NCI-H2196 treated with DMSO at 0.1 percent for 48 hours (cell line): ENCODE results near the gene CTNNA3.
"Not testable (repeated sequence)": the region's sequence is repeated elsewhere in the genome, so short reads cannot be mapped to it uniquely, and the experiment has no call there.

Source experiments
- DNase-seq: peaks from one replicate; lab custom pipeline; 2025; ENCODE audit not compliant: unreplicated experiment; lab: John Stamatoyannopoulos, UW

Gene CTNNA3

DNA sequence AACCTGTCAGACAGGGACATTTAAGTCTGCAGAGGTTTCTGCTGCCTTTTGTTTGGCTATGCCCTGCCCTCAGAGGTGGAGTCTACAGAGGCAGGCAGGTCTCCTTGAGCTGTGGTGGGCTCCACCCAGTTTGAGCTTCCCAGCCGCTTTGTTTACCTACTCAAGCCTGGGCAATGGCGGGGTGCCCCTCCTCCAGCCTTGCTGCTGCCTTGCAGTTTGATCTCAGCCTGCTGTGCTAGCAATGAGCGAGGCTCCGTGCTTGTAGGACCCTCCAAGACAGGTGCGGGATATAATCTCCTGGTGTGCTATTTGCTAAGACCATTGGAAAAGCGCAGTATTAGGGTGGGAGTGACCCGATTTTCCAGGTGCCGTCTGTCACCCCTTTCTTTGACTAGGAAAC, 1360.2 kb downstream of the CTNNA3 start:
- not testable (repeated sequence) for DNase-seq

GRCh38 chr10:66329147-66329546, 1366.8 kb downstream of the CTNNA3 start:
- DNase-seq: no peak

- no peak for DNase-seq
Measured at GRCh38 chr10:66326876-66327275, 1369.1 kb downstream of the CTNNA3 start.

DNA sequence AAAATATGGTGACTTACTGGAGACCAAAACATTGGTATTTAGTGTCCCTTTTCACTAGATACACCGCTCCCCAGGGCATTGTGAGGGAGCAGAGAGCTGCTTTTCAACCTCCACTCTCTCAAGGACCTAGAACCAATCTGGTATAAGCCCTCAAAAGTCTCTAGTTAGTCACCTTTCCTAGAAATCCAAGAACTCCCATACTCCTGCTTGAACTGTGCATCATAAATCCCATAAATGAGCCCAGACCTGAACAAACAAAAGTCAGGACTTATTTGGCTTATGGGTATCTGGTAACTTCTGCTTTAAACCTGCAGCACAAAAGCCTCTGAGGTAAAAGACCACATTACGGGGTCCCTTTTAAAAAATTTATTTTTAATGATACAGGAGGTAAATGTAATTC, 1373.2 kb downstream of the CTNNA3 start:
- no peak for DNase-seq

DNA sequence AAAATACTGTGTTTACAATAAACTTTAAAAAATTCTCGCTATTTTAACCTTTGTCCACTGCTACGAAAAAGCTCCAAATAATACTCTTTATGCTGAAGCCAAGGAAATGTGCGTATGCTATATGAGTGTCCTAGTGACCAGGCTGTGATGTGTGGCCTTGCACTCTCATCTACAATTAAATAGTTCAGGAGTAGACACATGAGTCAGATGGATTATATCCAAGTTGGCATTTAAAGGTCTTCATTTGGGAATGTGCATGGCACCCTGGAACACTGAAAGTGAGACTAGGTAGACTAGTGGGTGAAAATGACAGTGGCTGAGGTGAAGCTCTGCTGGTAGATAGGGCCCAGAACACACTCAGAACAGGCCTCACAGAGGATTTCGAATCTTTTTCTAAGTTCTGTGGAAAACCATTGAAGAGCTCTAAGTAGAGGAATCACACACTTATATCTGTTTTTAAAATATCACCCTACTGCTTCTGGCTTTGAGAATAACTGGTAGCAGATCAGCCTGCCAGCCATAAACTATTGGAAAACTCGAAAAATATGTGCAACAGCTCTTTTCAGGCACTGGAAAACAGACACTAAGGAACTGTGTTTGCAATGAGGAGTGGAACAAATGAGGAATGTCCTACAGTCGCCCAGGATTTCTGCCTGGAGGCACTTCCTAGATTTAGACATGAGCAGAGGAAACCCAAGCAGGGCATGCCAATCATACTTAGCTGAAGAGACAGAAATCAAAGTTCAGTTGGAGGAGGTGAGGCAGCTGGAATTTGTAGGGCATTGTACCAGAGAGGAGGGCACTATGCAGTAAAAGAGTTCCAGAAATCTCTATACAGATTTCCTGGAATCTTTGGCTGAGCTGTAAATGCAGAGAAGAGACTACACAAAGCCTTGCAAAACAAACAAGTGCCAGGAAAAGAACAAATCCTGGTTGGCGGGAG, 1374.0 kb downstream of the CTNNA3 start:
- no peak for DNase-seq

DNA sequence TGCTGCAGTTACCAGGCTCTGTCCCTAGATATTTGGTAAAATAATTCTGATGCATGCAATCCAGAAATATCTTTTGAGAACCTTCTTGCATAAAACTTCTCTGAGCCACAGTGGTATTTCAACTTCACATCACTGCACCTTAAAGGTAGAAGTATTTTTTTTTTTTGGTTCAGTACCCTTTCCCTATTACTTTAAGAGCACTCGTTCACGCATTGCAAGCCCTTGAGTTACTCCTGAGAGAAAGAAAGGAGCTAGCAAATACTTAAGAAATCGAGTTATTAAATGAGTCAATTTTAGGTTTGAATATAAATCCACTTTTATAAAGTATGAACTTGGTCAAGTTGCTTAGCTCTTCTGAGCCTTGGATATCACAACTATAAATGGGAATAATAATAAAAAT, 1377.2 kb downstream of the CTNNA3 start:
- DNase-seq: no peak

DNA sequence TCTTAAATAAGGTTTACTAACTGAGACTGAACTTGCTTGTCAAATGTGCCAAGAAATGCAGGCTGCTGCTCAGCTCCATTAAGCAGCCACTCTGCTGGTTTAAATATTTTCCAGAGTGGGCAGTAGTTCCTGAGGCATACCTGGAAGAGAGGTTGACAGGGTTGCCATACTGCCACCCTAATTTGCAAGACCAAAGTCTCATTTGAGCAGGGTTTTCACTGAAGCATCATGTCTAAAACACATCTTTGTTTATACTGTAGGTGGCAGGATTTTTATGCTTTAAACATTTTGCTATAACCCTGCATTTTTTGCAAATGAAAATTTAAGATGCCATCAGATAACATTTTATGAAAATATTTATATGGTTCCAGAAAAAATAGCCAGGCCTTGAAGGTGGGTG, 1388.2 kb downstream of the CTNNA3 start:
- no peak for DNase-seq

DNA sequence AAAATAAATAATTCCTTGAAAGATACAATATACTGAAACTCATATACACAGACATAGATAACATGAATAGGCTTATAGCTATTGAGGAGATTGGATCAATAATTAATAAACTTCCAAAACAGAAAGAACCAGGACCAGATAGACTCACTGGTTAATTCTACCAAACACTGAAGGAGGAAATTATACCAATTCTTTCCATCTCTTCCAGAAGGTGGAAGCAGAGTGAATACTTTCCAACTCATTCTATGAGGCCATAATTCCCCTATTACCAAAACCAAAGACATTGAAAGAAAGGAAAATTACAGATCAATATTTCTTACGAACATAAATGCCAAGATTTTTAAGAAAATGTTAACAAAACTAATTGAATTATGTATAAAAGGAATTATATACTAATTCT, 1394.9 kb downstream of the CTNNA3 start:
- DNase-seq: no peak

DNA sequence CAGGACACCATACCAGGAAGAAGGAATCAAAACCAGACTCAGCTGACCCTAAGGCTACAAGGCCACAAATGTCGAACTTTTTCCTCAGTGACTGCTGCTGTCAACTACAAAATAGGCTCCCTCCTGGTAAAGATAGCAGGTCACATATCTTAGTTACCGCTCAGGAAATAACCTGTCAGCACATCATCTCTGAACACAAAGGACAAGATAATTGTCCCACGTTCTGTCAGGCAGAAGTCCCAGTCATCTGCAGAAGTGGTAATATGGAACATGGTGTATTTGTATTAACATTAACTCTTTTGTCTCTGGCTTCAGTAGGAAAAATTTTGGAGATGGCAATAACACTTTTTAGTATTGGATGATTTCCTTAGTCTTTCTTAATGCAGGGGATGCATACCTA, 1400.4 kb downstream of the CTNNA3 start:
- DNase-seq: no peak

- no peak for DNase-seq
Measured at GRCh38 chr10:66294538-66294937, 1401.5 kb downstream of the CTNNA3 start.

DNA sequence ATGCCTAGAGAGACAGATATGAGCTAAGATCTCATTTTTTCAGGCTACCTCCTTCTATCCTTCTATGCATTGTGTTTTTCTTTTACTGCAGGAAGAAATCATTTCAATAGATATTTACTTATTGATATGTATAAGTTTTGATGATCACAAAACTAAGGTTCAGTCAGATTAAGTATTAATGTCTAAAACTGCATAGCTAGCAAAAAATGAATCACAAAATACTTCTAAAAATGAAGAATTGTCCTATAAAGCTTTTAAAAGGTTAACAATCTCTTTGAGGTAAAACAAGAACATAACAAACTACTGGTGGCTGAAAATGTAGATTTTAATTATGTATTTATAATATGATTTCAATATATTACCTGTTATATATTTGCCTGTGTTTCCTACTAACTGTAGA, 1403.1 kb downstream of the CTNNA3 start:
- no peak for DNase-seq

- DNase-seq: no peak
Measured at GRCh38 chr10:66292456-66292855, 1403.5 kb downstream of the CTNNA3 start.

DNA sequence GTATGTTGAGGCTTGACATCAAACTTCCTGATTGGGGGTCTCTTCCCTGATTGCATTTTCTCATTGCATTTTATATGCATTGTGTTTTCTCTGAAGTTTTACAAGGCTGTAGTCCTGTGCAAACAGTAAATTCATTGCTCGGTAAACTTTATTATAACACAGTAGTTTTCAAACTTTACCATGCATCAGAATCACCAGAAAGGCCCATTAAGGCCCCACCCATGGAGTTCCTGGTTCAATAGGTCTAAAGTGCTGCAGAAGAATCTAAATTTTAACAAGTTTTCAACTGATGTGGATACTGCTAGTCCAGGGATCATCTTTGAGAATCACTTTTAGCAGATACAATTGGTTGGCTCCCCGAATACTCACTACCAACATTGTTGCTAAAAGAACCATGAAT, 1404.9 kb downstream of the CTNNA3 start:
- DNase-seq: no peak

- DNase-seq: no peak
Measured at GRCh38 chr10:66284621-66285020, 1411.4 kb downstream of the CTNNA3 start.

DNA sequence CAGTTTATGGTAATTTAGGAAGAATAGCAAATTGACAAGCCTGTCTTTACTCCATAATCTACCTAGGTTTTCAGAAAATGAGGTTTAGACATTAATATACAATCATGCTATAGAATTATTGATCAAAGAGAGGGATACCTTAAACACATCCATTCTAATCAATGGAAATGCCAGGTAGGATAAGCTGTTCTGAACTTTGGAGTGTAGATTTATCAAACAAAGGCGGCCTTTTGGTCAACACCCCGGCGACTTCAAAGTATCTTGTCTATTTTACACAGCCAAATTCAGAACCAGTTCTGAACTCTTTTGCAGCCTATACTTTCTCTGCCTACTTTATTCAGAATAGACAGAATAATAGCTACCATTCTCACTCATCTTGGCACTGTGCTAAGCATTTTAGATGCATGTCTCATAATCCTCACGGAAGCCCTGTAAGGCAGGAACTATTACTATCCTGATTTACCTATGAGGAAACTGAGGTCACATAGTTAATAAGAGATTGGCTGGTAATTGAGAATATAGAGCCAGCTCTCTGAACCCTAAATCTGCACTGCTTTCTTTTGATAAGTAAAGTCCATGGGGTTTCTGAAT, 1412.0 kb downstream of the CTNNA3 start:
- no peak for DNase-seq

GRCh38 chr10:66283064-66283463, 1412.9 kb downstream of the CTNNA3 start:
- no peak for DNase-seq

GRCh38 chr10:66281327-66281726, 1414.7 kb downstream of the CTNNA3 start:
- no peak for DNase-seq

DNA sequence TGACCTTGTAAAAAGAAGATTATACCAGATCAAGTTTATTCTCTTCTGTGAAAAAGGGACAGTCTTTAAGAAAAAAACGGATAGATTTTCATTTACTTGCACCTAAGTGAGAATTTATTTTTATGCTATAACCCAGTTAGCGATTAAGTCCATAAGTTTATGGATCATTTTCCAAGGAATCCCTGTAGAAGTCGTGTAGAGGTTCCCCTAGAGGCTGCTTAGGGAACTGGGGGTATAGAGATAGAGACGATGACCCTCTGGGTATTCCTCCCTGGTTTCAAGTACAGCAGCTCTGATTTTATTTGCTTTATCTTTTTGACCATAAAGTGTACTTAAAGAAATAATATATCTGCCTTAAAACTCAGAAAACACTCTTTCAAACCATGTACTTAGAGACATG, 1418.5 kb downstream of the CTNNA3 start:
- DNase-seq: no peak

DNA sequence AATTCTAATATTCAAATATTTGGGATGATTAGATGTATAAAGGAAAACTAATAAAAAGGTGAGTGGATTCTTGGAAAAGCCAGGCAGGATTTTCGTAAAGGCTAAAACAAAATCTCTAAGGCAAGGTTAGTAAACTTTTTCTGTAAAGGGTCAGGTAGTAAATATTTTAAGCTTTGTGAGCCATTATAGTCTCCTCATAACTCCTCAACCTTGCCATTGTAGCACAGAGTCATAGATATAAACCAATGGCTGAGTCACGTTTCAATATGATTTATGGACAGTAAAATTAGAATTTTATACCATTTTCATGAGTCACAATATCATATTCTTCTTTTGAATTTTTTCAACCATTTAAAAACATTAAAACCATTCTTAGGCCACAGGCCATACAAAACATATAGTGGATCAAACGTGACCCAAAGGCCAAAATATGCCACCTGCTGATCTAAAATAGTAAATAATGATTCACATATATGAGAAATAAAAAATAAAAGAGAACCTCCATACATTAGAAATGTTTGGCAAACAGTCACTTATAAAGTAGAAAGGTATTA, 1422.0 kb downstream of the CTNNA3 start:
- DNase-seq: no peak

- DNase-seq: no peak
Measured at GRCh38 chr10:66265398-66265797, 1430.6 kb downstream of the CTNNA3 start.

GRCh38 chr10:66259836-66260235, 1436.2 kb downstream of the CTNNA3 start:
- no peak for DNase-seq

DNA sequence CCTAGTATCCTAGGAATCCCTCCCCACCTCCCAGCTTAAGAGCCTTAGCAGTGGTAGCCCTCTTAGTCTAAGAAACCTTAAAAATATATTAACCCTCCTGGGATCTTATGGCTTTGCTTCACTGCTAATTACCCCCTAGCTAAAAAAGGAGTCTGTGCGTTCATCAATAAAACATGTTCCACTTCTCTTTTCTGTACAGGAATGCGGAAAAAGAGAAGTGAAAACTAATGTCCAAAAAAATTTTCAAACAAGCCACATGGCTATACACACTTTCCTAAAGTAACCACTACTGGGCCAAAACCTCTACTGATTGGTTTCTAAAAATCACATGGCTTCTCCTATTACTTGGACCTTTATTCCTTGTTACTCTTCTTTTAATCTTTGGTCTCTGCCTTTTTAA, 1437.3 kb downstream of the CTNNA3 start:
- no peak for DNase-seq
